HG03045 (cell line): ENCODE measurements around the gene NOP9.

Experiments used
- ATAC-seq: cut with Tn5 transposase; IDR thresholded peaks from one replicate; pipeline ENCODE4 v1.9.1; 2021; ENCODE audit warnings: mild to moderate bottlenecking, moderate library complexity; ENCODE audit not compliant: unreplicated experiment

The NOP9 gene

DNA sequence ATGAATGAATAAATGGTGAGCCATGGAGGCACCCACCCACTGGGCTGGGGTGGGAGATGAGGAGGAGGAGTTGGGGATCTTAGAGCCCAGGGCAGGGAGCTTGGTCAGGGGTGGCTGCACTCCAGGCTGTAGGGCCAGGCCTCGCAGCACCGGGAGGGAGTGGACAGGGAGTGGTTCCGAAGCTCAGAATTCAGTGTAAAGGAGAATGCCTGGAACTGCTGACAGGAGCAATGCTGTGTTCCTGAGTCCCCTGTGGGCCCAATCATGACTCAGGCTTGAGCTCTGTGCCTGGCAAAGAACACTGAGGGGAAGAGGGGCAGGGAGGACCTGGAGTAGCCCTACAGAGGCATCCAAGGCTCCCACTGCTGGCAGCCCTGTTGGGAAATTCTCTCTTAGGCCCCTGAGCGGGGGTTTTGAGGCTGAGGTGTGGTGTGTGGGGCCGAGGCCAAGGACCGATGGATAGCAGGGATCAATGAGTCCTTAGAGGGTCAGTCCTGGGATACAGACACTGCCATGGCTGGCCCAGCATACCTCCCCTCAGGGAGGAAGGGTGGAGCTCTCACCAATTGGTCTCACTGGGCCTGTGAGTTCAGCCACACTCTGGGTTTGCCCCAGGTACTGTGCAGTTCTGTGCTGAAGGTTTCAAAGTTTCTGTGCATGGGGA lies 18.7 kb upstream of the NOP9 start:
- ATAC-seq: no peak

DNA sequence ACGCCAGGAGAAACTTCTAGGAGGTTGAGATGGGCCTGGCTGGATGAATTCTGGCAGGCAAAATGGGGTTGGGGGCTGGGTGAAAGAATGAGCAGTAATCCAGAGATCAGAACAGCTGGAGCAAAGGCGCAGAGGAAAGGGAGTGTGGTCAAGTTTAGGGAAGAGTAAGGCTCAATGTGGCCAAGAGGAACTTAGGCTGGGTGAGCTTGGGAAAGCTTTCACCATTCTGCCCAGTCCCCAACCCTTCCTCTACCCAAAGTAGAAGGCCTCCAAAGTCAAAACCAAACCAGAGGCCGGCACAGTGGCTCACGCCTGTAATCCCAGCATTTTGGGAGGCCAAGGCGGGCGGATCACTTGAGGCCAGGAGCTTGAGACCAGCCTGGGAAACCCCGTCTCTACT lies 18.0 kb upstream of the NOP9 start:
- no peak for ATAC-seq

DNA sequence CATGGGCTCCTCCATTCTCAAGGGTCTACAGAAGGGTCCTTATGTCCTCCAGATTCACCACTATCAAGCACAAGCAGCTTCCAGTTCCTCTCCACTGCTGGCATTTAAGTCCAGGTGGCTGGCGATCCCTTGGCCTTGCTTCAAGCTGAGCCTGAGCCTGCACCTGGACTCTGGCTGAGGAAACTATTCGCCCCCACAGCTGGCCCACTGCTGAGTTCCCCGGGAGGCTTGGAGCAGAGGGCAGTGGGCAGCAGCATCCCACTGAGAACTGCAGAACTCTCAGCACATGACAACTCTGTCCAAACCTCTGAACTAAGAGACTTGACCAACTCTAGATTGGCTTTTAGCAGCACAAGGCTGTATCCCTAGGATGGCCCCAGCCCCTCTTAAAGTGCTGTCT lies 16.9 kb upstream of the NOP9 start:
- no peak for ATAC-seq

DNA sequence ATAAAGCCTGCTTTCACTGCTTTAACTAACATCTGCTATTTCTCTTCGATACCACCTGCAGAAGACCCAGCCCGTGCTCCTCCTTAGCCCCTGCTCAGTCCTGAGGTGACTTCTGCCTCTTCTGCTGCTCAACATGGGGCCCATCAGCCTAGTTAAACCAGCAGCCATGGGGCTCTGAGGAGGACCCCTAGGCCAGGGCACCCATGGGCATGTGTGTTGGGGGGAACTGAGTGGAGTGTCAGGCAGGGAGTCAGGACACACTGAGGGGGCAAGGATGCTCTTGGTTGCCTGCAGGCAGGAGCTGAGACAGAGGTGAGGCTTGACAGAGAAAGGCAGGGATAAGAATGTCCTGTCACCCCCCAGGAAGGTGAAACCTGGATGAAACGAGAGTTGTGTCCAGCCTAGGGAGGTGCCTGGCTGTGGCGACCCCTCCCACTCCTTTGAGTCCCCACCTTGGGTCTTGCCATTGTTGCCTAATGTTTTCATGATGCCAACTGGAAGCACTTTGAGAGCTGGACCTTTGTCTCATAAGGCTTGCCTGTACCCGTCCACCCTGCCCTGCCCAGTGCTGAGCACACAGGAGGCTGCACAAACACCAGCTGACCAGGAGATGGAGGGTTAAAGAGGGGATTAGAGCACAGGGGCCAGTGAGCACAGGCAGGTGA lies 15.7 kb upstream of the NOP9 start:
- ATAC-seq: no peak

DNA sequence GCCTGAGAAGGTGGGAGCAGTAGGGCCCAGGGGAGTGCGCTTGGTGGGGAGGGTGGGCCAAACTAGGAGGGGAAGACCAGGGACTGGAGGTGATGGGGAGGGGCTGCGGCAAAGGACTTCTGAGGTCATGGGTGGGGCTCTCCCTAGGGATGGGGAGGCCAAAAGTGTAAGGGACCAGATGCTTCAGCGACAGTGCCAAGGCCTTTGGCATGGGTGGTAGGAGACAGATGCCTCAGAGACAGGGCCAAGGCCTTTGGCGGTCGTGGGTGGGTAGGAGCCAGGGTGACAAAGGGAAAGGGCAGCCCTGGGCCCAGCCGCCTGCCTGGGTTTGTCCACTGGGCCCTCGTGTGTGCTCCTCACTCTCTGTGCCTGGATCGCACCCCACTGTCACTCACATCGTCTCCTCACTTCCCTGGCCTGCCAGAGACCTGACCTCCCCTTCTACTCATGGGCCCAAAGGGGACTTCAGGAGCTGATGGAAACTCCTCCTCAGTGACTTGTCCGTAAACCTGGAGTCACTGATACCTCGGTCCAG lies 15.1 kb upstream of the NOP9 start:
- ATAC-seq: no peak

DNA sequence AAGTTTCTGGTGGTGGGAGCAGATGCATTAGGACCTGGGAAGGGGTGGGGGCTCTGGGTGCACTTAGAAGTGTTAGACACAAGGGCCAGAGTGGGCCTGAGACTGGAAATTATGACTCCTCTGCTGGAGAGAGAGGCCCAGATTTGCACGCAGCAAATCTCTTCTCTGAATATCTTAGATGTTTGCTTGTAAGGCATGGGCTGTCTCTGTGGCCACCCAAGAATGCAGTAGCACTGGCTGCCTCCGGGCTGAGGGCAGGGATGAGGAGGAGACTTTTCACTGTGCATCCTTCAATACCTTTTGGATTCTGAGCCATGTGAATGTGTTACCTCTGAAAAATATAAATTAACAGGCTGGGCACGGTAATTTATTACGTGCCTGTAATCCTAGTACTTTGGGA lies 14.3 kb upstream of the NOP9 start:
- ATAC-seq: no peak

DNA sequence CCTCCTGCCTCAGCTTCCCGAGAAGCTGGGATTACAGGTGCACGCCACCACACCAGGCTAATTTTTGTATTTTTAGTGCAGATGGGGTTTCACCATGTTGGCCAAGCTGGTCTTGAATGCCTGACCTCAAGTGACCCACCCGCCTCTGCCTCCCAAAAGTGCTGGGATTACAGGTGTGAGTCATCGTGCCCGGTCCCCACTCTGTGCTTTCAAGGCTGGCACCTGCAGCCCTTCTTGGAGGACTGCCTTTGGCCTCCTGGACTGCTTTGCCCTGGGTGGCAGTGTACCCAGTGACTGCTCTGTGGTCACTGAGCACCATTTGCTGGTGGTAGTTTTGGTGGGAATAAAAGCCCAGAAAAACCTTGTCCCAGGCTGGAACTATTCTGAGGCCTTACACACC lies 12.7 kb upstream of the NOP9 start:
- no peak for ATAC-seq

DNA sequence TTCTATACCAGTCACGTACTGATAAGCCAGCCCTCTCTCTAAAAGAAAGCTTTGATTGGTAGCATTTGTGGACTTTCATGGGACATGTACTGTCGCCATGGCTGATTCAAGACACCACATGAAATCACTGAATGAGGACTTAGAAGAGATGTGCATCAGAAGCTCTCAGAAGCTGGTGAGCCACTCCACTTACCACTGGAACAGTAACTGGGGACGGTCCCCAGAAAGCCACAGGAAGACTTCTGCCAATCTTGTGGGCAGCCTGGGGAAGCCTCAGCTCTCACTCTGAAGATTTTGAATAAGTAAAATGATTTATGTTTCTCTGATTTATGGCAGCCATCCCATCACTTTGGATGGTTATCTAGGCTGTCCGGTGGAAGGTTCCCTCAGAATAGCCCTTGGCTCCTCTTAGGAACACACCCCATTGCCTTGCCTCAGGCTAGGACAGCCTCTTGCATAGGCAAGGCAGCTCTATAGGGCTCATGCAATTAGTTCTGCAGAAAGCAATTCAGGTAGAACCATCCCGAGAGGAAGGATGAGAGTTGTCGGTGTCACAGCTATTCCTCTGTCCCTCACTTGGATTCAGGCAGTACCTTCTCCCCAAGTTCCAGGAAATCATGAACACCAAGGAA lies 9.9 kb upstream of the NOP9 start:
- ATAC-seq: no peak

DNA sequence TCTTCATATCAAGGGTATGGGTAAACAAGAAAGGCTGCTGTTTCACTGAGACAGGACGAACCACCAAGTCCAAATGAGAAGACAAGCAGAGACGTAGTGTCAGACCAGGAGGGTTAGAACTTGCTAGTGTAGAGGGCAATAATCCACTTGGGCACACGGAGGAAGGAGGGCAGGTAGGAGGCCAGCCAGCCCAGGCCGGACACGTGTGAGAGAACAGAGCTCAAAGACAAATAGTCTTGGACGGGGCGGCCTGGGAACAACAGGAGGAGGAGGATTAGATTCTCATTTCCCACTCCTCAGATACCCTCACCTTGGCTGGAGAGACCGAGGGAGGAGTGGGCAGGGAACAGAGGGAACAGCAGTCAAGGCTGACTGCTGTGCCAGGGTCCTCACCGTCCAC lies 8.9 kb upstream of the NOP9 start:
- no peak for ATAC-seq

DNA sequence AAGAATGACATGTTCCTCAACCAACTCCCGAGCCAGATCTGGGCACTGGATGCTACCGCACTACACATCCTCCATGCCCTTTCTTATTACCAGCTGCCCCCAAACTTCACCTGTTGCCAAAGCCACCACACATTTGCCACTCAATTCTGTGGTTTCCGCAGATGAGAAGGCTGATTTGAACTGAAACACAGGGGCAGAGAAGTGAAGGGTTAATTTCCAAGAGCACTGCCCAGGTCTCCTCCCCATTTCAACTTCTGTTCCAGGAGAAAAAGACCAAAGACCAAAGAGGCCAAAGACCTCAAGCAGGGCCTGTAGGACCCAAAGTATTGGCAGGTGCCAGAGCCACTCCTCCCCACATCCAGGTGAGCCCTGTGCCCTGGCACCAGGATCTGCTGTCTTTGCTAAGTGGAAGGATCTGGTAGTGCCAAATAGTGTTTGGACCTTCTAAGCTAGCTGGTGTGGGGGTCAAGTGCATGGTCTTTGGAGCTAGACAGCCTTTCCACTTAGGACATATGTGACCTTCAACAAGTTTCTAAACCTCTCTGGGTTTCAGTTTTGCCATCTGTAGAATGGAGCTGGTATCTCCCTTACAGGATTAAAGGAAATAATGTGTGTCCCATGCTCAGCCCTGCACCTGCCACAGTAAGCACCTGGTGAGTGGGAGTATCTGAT lies 8.1 kb upstream of the NOP9 start:
- no peak for ATAC-seq

DNA sequence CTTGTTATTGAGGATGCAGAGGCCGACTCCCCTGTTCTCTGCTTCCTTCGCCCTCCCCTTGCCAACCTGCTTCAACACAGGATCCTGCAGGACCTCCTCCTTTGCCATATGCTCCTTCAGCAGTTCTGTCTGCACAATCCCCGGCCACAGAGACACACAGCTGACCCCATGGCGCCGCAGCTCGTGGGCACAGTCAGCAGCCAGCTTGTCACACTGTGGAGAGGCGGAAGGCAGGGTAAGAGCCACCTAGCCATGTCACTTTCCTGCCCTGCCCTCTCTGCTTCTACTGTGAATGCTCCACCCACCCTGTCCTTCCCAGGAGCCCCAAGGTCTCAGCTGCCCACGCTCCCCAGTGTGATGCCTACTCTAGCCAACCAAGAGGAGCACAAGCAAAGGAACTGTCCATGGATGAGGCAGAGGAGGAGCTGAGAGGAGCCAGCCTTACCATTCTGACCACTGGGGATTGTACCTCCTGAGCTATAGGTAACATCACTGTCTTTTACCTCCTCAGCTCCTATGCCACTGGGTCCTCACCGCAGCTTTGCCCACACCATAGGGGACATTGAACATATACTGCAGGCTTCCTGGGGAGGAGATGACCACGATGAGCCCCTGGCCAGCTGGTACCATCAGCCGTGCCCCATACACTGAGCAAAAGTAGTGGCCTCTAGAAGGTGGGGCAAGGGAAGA lies 7.4 kb upstream of the NOP9 start:
- no peak for ATAC-seq

DNA sequence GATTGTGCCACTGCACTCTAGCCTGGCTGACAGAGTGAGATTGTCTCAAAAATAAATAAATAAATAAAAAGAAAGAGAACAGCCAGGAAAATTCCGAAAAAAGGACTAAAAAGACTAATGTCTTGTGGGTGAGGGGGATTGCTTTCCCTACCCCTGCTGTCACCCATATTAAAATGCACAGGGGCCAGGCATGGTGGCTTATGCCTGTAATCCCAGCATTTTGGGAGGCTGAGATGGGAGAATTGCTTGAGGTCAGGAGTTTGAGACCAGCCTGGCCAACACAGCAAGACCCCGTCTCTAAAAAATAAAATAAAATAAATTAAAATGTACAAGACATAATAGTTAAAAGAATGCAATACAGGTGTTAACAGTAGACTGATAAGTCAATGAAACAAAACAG lies 6.1 kb upstream of the NOP9 start:
- no peak for ATAC-seq

DNA sequence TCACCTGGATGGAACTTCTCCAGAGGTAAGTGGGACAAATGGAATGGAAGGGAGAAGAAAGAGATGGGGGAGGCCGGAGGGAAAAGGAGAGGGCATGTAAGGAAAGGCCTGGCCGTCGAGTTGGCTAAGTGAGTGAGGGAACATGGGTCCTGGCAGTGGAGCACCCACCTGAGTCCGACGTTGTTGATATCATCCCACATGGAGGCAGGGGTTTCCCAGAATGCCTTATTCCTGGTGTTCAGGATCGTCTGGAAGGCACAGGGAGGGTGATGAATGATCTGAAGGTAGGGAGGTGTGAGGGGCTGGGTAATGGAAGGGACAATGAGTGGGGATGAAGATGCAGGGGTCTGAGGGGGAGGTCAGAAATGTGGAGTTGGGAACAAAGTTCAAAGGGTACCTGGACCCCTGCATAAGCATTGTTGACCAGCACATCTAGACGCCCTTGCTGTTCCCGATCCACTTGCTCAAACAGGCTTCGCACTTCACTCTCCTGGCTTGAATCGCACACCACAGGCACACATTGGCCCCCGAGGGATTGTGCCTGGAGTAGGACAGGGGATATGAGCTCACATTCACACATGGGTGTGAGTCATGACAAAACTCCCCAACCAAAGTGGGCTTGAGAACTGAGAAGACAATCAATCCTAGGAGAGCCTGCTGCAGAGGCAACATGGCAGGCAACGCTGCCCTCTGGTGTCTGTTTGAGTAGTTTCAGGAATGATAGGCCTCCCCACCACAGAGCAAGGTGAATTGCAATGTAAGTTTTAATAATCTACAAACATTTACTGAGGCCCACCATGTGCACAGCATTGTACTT lies 3.1 kb upstream of the NOP9 start:
- peak; percentile 40 for ATAC-seq

DNA sequence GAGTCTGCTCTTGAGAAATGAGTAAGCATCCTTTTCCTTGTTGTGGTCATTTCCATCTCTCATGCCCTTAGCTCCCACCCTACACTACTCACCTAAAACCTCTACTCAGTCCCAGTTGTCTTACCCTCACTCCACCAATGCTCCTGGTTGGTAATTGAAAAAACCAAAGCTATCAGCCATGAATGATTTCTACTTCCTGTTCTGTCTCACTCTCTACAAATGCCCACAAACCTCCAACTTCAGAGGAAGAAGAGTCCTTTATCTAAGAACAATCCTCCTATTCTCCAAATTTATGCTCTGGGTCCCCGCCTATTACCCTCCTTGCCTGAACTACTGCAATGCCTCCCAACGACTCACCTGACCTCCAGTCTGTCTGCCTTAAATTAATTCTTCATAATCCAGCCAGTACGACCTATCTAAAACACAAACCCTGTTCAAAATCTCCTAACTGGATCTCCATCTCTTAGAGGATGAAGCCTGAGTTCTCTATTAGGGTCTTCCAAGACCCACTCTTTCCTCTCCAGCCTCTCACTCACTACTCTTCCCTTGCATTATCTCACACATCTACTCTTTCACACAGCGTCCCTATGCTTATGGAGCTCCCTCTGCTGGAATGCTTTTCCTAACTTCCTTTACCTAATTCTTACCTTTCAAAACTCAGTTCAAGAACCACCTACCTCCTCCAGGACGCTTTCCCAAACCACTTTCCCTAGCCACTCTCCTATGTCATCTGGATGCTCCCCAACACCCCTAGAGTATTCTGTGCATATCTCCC lies 2.3 kb upstream of the NOP9 start:
- peak; percentile 7 for ATAC-seq

DNA sequence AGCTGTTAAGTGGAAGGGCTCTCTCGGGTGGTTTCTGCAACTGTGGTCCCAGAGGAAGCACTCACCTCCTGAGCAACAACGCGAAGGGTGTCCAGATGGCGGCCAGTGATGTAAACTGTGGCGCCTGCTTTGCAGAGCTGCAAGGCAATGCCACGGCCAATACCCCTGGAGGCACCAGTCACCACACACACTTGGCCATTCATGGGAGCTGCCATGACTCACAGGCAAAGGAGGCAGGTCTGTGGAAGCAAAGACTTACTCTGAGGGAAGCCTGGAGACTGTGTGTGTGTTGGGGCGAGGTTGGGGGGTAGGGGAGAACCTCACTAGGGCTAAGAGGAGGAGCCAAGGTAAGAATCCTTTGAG lies 777 bp upstream of the NOP9 start:
- peak; percentile 5 for ATAC-seq

DNA sequence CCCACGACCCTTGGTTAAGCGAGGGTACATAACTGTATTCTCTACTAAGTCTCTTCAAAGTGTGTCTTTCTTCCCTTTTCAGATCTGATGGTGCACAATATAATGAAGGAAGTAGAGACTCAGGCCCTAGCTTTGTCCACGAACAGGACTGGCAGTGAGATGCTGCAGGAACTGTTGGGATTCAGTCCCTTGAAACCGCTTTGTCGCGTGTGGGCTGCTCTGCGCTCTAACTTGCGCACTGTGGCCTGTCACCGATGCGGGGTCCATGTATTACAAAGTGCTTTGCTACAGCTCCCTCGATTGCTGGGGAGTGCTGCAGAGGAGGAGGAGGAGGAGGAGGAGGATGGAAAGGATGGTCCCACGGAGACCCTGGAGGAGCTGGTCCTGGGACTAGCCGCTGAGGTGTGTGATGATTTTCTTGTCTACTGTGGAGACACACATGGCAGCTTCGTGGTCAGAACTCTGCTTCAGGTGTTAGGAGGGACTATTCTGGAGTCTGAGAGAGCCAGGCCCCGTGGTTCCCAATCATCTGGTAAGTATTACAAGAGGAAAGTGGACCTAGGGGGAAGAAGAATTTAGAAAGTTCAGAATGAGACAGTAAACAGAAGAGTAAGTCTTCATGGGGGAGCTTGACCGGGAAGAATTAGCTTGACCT lies 803 bp downstream of the NOP9 start:
- no peak for ATAC-seq

DNA sequence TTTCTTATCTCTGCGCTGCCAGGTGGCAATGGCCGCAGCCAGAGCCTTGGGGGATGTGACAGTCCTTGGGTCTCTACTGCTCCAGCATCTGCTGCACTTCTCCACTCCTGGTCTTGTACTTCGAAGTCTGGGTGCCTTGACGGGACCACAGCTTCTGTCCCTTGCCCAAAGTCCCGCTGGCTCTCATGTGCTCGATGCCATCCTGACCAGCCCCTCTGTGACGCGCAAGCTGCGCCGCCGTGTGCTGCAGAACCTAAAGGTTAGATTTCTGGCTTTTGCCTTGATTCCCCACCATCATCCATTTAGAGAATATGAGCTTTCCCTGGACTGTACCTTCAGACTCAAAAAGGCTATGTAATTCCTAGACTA lies 4.4 kb downstream of the NOP9 start:
- no peak for ATAC-seq

DNA sequence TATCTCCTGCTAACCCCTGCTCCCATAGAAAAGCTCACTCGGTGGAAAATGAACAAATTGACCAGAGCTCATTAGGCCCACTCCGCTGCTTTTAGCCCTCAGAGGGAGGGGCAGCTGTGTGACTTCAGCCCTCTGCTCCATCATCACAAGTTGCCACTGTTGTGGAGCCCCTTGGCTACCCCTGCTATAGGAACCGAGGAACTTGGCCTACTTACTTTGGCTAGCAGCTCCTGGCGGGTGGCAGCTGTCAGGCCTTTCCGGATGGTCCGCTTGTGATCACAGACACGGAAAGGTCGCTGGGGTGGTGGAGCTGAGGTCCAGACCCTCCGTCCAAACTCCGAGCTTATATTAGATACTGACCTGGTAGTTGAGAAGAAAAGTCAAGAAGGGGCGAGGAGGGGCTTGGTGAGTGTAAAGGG lies 7.5 kb downstream of the NOP9 start:
- no peak for ATAC-seq
